GM19467 (cell line): ENCODE results near the gene ZNF358.

Source experiments
- ATAC-seq: cut with Tn5 transposase; IDR thresholded peaks from one replicate; pipeline ENCODE4 v1.9.1; 2021; ENCODE audit warnings: mild to moderate bottlenecking, moderate library complexity; ENCODE audit not compliant: unreplicated experiment

The ZNF358 gene

DNA sequence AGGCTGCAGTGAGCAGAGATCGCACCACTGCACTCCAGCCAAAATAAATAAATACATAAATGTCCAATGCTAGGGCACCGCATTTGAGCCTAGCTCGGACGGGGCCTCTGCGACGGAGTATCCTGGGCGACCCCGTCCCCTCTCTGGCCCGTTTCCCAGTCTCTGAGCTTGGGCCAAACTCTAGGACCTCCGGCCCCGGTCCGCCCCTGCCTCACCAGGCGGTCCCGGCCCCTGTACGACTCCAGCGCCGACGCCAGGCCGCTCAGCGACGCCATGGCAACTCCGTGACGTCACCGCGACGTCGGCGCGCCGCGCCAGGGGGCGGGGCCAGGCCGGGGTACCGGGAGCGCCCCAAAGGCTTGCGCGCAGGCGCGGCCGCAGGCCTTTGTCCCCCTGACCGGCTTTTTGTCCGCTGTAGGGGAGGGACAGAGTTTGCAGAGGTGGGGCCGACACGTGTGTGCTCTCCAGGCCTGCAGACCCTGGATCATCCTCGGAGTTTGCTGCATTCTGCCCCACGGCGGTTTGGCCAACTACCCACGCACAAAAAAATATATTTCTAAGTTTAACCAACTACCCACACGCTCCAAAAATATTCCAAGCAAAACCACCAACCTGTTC is 27.1 kb upstream of the ZNF358 start, which contains the start of gene PEX11G:
TSS of gene PEX11G (minus strand) at position 300 of the 618 bp plus-strand sequence. CDS start at position 275, 25 bp downstream.
- ATAC-seq, result peak; percentile 74

DNA sequence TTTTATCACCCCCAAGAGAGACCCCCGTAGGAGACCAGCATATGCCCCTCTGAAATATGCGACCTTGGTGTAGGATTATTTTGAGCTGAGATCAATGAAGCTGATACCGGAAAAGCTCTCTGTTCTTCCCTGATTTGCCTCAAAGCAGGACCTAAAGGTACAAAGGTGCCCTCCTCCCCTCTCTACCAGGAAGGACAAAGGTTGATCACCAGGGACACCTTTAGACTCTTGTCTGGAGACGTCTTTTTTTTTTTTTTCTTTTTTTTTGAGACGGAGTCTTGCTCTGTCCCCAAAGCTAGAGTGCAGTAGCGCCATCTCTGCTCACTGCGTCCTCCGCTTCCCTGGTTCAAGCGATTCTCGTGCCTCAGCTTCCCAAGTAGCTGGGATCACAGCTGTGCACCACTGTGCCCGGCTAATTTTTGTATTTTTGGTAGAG is 26.3 kb upstream of the ZNF358 start:
- ATAC-seq, result no peak

DNA sequence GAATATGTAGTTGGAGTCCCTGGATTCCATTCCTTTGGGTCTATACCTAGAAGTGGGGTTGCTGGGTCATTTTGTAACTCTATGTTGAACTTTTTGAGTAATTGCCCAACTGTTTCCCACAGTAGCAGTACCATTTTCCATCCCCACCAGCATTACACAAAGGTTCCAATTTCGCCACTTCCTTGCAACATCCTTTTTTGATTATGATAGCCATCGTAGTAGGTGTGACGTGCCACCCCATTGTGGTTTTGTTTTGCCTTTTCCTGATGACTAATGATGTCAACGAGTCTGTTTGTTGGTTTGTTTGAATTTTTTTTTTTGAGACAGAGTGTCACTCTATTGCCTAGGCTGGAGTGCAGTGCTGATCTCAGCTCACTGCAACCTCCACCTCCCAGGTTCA is 23.8 kb upstream of the ZNF358 start:
- ATAC-seq, result no peak

DNA sequence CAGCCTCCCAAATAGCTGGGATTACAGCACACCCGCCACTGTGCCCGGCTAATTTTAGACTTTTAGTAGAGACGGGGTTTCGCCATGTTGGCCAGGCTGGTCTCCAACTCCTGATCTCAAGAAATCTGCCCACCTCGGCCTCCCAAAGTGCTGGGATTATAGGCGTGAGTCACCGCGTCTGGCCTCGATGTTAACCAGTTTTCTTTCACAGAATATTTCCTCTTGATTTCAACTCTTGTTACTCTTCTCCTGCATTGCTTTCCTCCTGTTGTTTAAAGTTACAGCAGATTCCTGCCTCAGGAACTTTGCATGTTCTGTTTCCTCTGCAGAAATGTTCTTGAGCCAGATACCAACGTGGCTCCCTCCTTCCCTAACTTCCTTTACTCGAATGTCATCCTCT is 23.3 kb upstream of the ZNF358 start:
- no peak for ATAC-seq

DNA sequence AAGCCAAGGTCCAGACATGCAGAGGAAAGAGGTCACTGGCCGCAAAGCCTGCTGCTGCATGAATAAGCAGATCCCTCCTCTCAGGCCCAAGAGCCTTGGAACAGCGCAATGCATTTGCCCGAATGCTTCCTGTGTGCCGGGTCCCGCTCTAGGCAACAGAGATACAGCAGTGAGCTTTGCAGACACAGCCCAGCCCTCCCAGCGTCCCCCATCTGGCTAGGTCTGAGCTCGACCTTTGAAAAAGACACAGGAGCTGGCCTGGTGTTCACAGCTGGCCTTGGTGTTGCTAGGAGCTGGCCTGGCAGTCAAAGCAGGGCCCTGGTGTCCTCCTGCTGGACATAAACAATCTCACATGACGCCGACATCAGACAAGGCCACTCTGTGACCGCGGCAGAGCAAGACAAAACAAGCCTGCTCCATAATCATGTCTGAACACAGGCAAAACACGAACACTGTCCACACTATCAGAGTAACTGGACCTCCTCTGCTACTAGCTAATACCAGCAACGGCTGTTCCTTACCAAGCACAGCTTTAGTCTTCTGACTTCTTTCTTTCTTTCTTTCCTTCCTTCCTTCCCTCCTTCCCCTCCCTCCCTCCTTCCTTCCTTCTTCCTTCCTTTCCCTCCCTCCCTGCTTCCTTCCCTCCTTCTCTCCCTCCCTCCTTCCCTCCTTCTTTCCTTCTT is 21.3 kb upstream of the ZNF358 start:
- no peak for ATAC-seq

DNA sequence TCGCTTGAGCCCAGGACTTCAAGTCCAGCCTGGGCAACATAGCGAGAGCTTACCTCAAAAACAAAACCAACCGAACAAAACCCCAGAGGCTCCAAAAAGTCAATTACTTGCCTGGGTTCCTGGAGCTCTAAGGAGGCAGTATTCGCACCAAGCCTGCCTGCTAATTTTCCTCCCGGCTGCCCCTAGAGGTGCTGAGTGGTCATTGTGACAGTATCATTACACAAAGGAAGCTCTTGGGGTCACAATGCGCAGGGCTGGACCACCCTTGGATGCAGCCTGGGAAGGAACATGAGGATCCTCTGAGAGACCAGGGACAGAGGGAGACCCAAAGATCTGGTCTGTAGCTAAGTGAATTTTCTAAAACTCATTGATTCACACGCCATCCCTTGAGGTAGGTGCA is 18.6 kb upstream of the ZNF358 start:
- ATAC-seq, result no peak

DNA sequence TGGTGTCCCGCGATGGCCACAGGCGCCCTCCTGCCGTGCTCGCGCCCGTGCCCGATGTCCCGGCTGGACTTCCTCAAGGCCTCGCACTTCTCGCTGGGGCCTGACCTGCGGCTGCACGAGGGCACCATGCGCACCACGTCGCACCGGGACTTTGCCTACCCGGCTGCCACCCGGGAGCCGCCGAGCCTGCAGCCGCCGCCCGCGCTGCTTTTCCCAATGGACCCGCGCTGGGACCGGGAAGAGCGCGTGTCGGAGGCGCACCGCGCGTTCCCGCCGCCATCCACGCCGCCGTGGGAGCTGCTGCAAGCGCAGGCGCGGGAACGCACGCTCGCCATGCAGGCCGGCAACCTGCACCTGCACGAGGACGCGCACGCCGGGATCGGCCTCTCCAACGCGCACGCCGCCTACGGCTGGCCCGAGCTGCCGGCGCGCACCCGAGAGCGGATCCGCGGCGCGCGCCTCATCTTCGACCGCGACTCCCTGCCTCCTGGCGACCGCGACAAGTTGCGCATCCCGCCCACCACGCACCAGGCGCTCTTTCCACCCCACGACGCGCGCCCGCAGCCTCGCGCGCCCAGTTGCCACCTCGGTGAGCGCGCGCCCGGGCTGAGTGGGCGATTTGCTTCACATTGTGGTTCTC is 15.0 kb upstream of the ZNF358 start:
- ATAC-seq, result no peak

DNA sequence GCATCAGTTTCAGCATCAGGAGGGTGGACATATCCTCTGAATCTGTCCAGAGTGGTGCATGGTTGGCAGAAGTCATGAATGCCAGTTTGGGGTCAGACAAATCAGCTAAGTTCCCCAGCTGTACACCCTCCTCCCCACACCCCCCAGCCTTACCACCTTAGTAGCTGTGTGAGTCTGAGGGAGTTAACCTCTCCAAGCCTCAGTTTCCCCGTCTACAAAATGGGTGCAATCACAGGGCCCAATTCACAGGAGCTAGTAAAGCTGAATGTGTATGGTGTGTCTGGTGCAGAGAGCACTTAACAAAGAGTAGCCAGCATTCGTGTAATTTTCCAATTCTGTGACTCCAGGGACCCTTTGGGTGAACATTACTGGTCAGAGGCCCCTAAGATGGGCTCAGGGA is 13.4 kb upstream of the ZNF358 start:
- no peak for ATAC-seq

DNA sequence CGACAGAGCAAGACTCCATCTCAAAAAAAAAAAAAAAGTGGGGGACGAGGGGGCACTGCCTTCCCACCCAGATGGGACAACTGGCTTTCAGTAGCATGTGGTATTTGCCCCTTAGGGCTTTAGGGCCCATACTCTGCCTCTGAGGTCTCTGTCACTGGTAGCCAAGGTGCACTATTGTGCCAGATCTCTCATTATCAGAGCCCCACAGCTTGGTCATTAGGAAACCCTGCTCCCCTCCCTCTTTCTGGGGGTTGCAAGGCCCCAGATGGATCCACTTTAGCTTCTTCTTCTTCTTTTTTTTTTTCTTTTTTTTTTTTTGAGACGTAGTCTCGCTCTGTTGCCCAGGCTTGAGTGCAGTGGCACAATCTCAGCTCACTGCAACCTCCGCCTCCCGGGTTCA is 11.2 kb upstream of the ZNF358 start:
- no peak for ATAC-seq

DNA sequence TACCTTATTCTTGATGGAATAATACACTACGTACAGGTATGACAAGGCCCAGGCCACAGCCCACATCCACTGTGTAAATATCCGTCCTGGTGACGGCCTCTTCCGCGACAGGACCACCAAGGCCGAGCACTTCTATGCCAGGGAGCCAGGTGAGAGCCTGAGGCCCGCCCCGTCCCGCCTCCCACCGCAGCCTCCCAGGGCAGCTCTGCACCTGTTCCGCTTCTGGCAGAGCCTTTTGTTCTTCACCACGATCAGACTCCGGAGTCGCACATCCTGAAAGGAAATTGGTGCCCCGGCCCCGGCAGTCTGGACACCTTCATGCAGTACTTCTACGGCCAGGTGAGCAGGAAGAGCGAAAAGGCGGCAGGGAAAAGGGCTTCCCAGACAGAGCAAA is 10.6 kb upstream of the ZNF358 start:
- ATAC-seq, result no peak

DNA sequence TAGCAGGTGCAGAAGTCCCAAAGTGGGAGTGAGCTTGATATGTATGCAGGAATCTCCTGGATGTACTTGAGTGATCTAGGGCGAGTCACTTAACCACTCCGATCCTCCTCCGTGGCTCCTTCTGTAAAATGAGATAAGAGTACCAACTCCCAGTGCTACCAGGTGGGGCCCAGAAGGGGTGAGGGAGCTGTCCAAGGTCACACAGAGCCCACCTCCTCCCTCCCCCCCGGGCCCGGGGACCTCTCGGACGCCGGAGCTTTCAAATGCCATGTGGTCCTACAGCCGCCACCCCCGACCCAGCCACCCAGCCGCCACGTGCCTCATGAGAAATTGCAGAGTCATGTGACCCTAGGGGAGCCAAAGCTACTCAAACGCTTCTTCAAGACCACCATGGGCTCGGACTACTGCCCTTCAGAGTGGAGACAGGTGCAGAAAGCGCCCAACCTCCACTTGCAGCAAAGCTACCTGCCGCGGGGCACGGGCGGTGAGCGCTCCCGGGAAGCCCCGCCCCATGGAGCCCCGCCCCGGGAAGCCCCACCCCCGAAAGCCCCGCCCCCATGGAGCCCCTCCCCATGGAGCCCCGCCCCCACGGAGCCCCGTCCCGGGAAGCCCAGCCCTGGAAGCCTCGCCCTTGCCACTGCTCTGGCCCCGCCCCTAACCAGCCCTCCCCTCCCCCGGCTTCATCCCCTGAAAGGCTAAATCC is 10.1 kb upstream of the ZNF358 start:
- ATAC-seq, result no peak

DNA sequence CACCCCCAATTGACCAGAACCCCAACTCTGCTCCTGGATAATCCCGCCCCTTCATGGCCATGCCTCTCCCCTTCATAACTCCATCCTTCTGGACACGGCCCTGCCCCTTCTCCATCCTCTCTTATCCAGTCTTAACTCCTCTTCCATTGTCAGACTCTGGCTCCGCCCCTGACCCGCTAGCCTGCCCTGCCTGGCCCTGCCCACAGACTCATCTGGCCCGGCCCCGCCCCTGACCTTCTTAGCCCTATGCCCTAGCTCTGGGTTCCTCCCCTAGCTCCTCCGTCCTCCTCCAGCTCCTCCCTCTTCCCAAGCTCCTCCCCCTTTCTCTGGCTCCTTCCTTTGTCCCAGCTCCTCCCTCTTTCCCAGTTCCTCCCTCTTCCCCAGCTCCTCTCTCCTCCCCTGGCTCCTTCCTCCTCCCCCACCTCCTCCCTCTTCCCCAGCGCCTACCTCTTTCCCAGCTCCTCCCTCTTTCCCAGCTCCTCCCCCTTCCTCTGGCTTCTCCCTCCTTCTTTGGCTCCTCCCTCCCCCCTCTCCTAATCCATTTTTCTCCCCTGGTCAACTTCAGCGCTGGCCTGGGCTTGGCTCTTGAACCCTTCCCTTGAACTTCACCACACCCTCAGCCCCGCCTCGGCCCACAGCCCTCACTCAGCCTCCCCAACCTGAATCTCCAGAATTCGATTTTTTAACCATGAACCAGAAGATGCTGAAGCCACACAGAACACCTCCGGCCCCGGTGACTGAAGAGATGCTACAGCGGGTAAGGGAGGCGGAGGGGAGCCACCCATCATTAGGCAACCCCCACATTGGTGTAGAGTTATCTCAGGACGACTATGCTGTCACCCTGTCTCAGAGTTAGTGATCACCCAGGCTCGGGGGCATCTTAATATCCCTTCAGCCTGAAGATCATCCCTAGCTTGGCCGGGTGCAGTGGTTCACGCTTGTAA is 9.2 kb upstream of the ZNF358 start:
- ATAC-seq, result no peak

DNA sequence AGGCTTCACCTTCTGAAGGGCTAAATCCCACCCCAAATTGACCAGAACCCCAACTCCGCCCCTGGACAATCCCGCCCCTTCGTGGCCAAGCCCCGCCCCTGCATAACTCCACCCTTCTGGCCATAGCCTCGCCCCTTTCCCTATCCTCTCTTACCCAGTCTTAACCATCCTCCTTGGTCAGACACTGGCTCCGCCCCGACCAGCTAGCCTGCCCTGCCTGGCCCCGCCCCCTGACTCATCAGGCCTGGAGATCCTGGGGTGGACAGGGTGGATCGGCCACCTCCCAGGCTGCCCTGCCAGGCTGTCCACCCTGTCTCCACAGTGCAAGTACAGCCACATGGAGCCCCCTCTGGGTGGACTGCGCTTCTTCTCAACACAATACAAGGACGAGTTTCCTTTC is 8.0 kb upstream of the ZNF358 start:
- no peak for ATAC-seq

DNA sequence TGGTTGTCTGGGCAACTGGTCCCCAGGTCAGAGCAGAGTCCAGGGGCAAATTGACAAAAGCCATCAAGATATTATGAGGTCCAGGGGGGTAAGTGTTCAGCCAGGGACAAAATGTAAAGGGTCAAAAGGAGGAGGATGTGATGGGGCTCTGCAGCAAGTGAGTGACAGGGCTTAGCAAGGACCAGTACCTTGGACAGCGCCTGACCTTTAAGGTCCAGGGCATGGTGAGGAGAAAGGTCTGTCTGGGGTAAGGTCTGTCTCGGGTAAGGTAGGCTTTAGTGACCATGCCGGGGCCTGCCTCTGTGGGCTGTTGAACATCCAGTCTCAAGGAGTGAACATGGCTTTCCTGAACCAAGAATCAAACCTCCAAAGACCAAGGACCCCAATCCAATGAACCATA is 6.3 kb upstream of the ZNF358 start:
- ATAC-seq, result no peak

DNA sequence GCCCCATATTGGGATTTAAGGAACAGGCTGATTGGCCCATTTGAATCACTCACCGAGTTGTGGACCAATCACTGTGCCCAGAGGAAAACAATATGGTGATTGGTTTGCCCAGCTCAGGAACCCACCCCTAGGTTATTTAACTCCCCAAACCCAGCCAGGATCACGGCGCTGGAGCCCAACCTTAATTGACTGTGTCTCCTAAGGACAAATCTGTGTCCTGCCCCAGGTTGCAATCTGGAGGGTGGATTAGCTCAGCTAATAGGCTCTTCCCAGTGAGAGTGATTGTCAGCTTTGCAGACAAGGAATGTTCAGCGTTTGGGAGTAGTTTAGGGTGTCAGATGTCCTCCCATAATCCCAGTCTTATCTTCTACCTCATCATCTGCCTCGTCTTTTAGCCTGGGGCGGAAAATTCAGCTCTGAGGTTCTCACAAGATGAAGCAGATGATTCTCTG is 3.5 kb upstream of the ZNF358 start:
- ATAC-seq, result no peak

DNA sequence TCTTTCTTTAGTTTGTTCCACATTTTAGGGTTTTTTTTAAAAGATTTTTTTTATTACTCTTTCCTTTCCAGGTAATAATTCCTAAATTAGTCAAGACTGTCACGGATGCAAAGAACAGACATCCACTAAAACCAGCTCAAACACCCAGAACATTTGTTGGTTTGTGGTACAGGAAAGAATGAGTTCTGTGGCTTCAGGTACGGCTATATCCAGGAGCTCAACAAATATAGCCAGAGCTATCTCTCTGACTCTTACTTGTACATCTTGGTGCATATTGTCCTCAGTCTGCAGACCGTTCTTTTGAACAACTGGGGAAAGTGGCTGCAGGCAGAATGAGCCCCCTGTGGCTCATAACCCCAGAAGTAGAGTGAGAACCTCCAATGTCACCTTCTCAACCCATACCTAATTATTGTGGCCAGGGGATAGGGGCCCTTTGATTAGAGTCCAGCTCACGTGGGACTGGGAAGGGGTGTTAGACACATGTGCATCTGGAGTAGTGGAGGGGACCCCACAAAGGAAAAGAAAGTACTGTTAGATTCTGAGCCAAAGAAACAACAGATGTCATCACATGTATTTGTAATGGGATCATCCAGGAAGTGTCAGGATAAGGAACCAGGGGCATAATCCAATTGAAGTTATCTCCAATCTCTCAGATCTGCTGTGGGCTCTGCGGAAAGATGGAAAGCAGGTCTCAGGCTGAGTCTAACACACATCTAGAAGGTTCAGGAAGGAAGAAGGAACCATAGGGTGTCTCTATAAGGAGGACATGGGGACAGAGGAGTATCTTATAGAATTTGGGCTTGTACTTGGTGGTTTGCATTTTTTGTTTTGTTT is 1.9 kb upstream of the ZNF358 start:
- ATAC-seq, result no peak

DNA sequence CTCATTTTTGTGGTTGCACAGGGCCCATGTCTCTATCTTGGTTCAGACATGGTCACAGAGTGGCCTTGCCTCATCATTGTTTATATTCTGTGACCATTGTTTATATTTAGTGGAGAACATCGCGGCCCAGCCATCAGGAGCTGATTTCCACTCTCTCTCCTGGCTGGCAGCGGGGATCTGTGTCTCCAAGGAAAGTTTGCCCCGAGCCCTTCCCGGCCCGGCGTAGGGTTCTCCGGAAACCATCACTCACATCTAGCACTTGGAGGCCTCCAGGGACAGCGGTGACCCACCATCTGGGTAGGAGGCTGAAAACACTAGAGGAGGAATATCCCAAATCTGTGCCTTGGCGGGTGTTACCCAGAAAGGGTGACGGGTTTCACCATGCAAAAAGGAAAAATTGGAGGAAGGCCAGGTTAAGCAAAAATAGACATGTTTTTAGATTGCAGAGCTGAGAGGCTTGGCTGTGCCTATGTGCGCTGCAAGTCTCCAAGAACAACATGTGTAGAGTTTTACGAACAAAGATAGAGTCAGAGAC is 726 bp upstream of the ZNF358 start:
- ATAC-seq, result no peak

DNA sequence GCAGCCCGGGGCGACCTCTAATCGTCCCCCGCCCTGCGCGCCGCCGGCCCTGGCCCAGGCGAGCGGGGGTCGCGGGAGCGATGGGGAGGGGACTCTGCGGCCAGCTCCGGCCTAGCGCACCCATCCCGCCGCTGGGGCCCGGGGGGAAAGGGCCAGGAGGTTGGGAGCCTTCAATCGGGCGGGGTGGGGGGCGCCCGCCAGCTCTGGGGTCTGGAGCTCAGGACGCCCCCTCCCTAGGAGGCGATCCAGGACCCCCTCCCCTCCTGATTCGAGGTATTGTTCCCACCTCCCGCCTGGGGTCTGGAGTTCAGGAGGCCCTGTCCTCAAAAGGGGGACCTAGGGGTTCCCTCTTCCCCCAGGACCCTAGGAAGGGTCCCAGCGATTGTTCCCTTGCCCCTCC is 430 bp downstream of the ZNF358 start:
- ATAC-seq, result no peak

DNA sequence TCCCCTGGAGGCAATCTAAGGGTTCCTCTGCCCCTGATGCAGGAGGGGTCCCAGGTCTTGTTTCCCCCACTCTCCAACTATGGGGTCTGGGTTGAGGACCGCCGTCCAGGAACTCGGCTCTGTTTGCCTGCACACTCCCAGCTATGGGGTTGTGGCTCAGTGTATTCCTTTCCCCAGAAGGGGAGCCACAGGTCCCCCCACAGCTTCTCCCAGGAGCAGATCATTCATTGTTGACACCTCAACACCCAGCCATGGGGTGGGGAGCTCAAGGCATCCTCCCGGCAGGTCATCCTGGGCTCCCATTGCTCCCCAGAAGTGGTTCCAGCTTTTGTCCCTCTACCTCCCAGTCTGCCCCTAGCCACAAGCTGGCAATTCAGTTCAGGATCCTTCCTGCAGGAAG is 975 bp downstream of the ZNF358 start:
- no peak for ATAC-seq
